Right atrium auricular region (tissue), 2 donors: Measurements from ENCODE around the gene PLPPR1. TPM values are rescaled to one million over a fixed set of nuclear protein-coding genes. Genes with fewer than 3 reads are reported as not detected.

Experiments used
- DNase-seq: peaks from one replicate; pipeline ENCODE4 v3.0.0-alpha.2; 2019; ENCODE audit warnings: low spot score
- H3K27ac ChIP-seq, 2 donors: fragments of 200-600 bp; sonication (generic); 1 replicate in 1 of 2; 2 replicates in 1 of 2; pipeline ENCODE4 v1.5.1; 2016 to 2019
- H3K27me3 ChIP-seq, 2 donors: fragments of 200-600 bp; sonication (generic); one replicate each; pipeline versions ENCODE4 v1.5.1 to v1.6.0; 2017 to 2019
- H3K36me3 ChIP-seq: fragments of 200-600 bp; sonication (generic); one replicate; pipeline ENCODE4 v1.5.1; 2016
- H3K4me1 ChIP-seq, 2 donors: fragments of 200-600 bp; sonication (generic); one replicate each; pipeline versions ENCODE4 v1.5.1 to v1.6.0; 2017 to 2019
- H3K4me3 ChIP-seq, 2 donors: fragments of 200-600 bp; sonication (generic); 1 replicate in 1 of 2; 2 replicates in 1 of 2; pipeline ENCODE4 v1.5.1; 2017 to 2019; ENCODE audit warnings: mild to moderate bottlenecking in 1 of 2, moderate library complexity in 1 of 2
- H3K9me3 ChIP-seq, 2 donors: fragments of 200-600 bp; sonication (generic); one replicate each; pipeline ENCODE4 v1.5.1; 2019
- CTCF ChIP-seq, 2 donors: fragments of 200-600 bp; sonication (generic); IDR thresholded peaks; one replicate each; pipeline ENCODE4 v1.5.1; 2019; ENCODE audit warnings: antibody characterized with exemption in 2 of 2
- total RNA-seq, 2 donors: library from RNA; depleted of rRNA; stranded (reverse); fragments of >200 nt; gene quantifications; one replicate each; pipeline ENCODE4 v1.1.0, GENCODE V29; 2016

The PLPPR1 gene
- total RNA-seq, 2 donors from 2014 or later: not detected

DNA sequence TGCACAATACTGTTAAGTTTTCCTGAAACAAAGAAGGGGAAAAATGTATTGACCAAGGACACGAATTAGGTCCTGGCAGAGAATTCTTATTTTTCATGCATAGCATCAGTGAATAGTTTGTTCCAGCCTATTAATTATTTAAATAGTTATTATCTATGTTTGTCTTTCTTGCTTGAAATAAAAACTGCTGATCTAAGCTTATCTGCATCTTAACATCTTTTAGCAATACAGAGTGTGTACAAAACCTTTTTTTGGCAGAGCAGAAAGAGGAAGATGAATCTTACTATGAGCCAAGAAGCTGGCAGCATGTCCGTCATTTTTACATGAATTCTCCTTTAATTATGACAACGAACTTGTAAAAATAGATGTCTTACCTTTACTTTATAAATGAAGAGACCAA is 23.3 kb upstream of the PLPPR1 start:
- Histone ChIP-seq H3K9me3 (peaks cover 0 to 8% of the 10 kb centered on the region in 2 donors), H3K27ac (no peak overlapping the region), H3K4me3 (no peak overlapping the region), H3K4me1 (no peaks in the 10 kb centered on the region), H3K27me3 (no peaks in the 10 kb centered on the region), H3K36me3 (no peaks in the 10 kb centered on the region)
- no peak for TF ChIP-seq CTCF (IDR thresholded peaks at IDR 0.05)
- DNase-seq: no peak

DNA sequence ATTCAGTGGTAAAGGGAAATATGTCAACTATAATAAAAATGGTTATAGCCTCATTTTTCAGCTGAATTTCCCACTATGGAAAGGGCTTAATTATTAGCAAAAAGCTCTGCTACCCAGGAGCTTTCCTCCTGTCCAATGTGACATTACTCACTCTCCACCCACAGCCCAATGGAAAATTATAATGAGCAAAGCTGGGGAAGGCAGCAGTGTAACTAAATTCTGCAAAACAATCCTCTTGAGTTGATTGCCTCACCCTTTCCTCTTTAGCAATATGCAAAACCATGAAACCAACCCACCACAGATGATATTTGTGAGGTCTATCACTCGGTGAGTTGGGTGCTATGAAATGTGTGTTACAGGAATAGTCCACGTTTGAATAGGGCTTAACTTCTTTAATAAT is 14.0 kb upstream of the PLPPR1 start:
- Histone ChIP-seq H3K27ac (no peak overlapping the region), H3K36me3 (no peaks in the 10 kb centered on the region), H3K9me3 (no peaks in the 10 kb centered on the region), H3K27me3 (no peaks in the 10 kb centered on the region), H3K4me3 (no peak overlapping the region), H3K4me1 (no peaks in the 10 kb centered on the region)
- TF ChIP-seq CTCF (IDR thresholded peaks at IDR 0.05): no peak
- DNase-seq: no peak

DNA sequence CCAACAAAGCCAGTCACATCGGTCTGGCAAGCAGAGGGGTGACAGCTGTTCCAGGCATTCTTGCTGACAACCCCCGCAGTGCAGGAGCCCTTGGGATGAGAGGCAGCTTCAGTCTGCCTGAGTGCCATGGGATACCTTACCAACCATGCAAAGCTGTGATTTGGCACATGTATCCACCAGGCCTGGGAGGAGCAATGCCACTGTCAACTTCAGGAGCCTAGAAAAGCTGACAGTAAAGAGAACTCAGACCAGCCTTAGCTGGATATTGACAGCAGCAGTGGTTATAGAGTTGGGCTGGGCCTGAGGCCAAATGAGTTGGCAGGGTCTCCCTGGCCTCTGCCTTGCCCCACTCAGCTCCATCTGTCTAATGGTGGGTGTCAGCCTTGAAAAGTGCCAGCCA is 10.1 kb upstream of the PLPPR1 start:
- H3K4me1 ChIP-seq: no peaks in the 10 kb centered on the region
- H3K4me3 ChIP-seq: no peak overlapping the region
- DNase-seq: no peak
- H3K27ac ChIP-seq: no peak overlapping the region
- no peak for TF ChIP-seq CTCF (IDR thresholded peaks at IDR 0.05)
- no peaks in the 10 kb centered on the region for H3K27me3 ChIP-seq
- H3K36me3 ChIP-seq: no peaks in the 10 kb centered on the region
- H3K9me3 ChIP-seq: no peaks in the 10 kb centered on the region

DNA sequence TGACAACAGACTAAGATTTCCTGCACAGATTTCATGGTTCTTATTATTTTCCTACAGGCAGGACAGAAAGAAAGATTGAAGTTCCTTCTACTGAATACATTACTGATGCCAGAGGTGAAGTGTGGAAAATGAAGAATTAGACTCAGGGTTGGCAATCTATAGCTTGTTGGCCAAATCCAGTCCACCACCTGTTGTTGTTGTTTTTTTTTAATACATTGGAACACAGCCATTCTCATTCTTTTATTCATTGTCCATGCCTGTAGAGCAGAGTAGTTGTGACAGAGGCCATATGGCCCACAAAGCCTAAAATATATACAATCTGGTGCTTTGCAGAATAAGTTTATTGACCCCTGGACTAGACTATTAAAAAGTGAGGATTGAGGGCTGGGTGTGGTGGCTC is 5.8 kb upstream of the PLPPR1 start:
- H3K36me3 ChIP-seq: no peaks in the 10 kb centered on the region
- H3K9me3 ChIP-seq: no peaks in the 10 kb centered on the region
- no peak overlapping the region for H3K4me3 ChIP-seq
- H3K27me3 ChIP-seq: no peaks in the 10 kb centered on the region
- no peak for TF ChIP-seq CTCF (IDR thresholded peaks at IDR 0.05)
- DNase-seq: no peak
- H3K27ac ChIP-seq: no peak overlapping the region
- H3K4me1 ChIP-seq: no peaks in the 10 kb centered on the region

DNA sequence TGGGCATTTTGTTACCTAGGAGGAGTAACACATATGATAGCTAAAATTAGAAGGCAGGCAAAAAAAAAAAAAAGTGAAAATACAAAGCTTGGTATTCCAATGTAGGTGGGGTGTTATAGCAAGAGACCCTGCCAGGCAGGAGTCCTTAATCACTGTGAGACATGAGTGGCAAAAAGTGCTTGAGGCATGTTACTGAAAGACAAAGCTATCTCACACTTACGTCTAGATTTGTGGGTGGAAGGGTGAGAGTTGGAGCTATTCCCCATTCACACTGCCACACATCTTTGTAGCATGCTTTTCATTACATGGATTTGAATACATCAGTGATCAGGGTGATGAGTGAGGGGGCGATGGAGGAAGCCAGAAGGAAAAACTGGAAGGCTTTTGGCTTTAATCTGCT is 2.6 kb upstream of the PLPPR1 start:
- H3K36me3 ChIP-seq: no peaks in the 10 kb centered on the region
- no peak overlapping the region for H3K4me3 ChIP-seq
- TF ChIP-seq CTCF (IDR thresholded peaks at IDR 0.05): no peak
- H3K9me3 ChIP-seq: no peaks in the 10 kb centered on the region
- no peak for DNase-seq
- no peak overlapping the region for H3K27ac ChIP-seq
- H3K27me3 ChIP-seq: no peaks in the 10 kb centered on the region
- peaks cover 0 to 17% of the 10 kb centered on the region in 2 donors for H3K4me1 ChIP-seq

- Histone ChIP-seq H3K27ac (no peak overlapping the region), H3K27me3 (no peaks in the 10 kb centered on the region), H3K4me1 (peaks cover 0 to 17% of the 10 kb centered on the region in 2 donors), H3K4me3 (no peak overlapping the region), H3K36me3 (no peaks in the 10 kb centered on the region), H3K9me3 (no peaks in the 10 kb centered on the region)
- DNase-seq: no peak
- TF ChIP-seq CTCF (IDR thresholded peaks at IDR 0.05): no peak
Measured at GRCh38 chr9:101026824-101027223, 1.7 kb upstream of the PLPPR1 start.
